WTC11 (cell line): Measurements from ENCODE around the gene PRTFDC1. TPM values are rescaled to one million over a fixed set of nuclear protein-coding genes. Genes with fewer than 3 reads are reported as not detected.

Experiments
- ATAC-seq: fragments of 200-7000 bp; cut with Tn5 transposase; 2 replicates; pipeline ENCODE4 v1.10.0; 2021; ENCODE audit warnings: mild to moderate bottlenecking, moderate library complexity
- CTCF ChIA-PET: fragments of 300-600 bp; sonication (Branson Sonifier 250); formaldehyde crosslinking; loops from one replicate; lab custom pipeline; 2021; ENCODE audit warnings: antibody characterized with exemption; lab: Charles Lee
- POLR2A ChIA-PET: fragments of 350-600 bp; sonication (Branson Sonifier 250); formaldehyde crosslinking; loops from one replicate; lab custom pipeline; 2021; ENCODE audit warnings: antibody characterized with exemption; lab: Charles Lee
- DNase-seq: peaks from one replicate; pipeline ENCODE4 v3.0.0; 2021; ENCODE audit warnings: low spot score
- H3K27ac Mint-ChIP-seq: 2 replicates; pipeline ENCODE4 v1.8.0; 2021; ENCODE audit warnings: mixed read lengths
- H3K27me3 Mint-ChIP-seq: 2 replicates; pipeline ENCODE4 v1.8.0; 2021; ENCODE audit warnings: low read depth, mild to moderate bottlenecking, moderate library complexity, mixed read lengths
- H3K36me3 Mint-ChIP-seq: 2 replicates; pipeline ENCODE4 v1.8.0; 2021; ENCODE audit warnings: mixed read lengths
- H3K4me1 Mint-ChIP-seq: 2 replicates; pipeline ENCODE4 v1.8.0; 2022; ENCODE audit warnings: mixed read lengths
- H3K4me3 Mint-ChIP-seq: 2 replicates; pipeline ENCODE4 v1.8.0; 2021; ENCODE audit warnings: mild to moderate bottlenecking, moderate library complexity, mixed read lengths
- H3K9me3 Mint-ChIP-seq: 2 replicates; pipeline ENCODE4 v1.8.0; 2021; ENCODE audit warnings: mixed read lengths
- ARID4B ChIP-seq: sonication (generic); formaldehyde crosslinking; IDR thresholded peaks from 2 replicates; pipeline ENCODE4 v1.8.0; 2023; ENCODE audit warnings: missing genetic modification reagents, mild to moderate bottlenecking, borderline replicate concordance
- ATF3 ChIP-seq: sonication (generic); formaldehyde crosslinking; conservative IDR thresholded peaks from 2 replicates; pipeline ENCODE4 v1.8.1; 2022; ENCODE audit warnings: mild to moderate bottlenecking, missing genetic modification reagents
- CREB1 ChIP-seq: sonication (generic); formaldehyde crosslinking; IDR thresholded peaks from 2 replicates; pipeline ENCODE4 v1.8.0; 2023; ENCODE audit warnings: mild to moderate bottlenecking, missing genetic modification reagents
- FOXK1 ChIP-seq: sonication (generic); formaldehyde crosslinking; IDR thresholded peaks from 2 replicates; pipeline ENCODE4 v1.8.0; 2022; ENCODE audit warnings: mild to moderate bottlenecking, moderate library complexity, missing genetic modification reagents
- MAX ChIP-seq: sonication (generic); formaldehyde crosslinking; IDR thresholded peaks from 2 replicates; pipeline ENCODE4 v1.8.0; 2022; ENCODE audit warnings: mild to moderate bottlenecking, missing genetic modification reagents
- PRRX2 ChIP-seq: fragments of 250-450 bp; sonication (Bioruptor Pico); IDR thresholded peaks from 2 replicates; pipeline ENCODE4 v1.8.0; 2021; ENCODE audit warnings: mild to moderate bottlenecking
- TEAD1 ChIP-seq: sonication (generic); formaldehyde crosslinking; IDR thresholded peaks from 2 replicates; pipeline ENCODE4 v1.8.0; 2022; ENCODE audit warnings: mild to moderate bottlenecking, missing genetic modification reagents
- ZNF281 ChIP-seq: sonication (generic); formaldehyde crosslinking; IDR thresholded peaks from 2 replicates; pipeline ENCODE4 v1.8.0; 2023; ENCODE audit warnings: mild to moderate bottlenecking, missing genetic modification reagents
- ZNF416 ChIP-seq: fragments of 250-450 bp; sonication (Bioruptor Pico); IDR thresholded peaks from 2 replicates; pipeline ENCODE4 v1.9.0; 2021; ENCODE audit warnings: mild to moderate bottlenecking, inconsistent platforms
- ZNF425 ChIP-seq: fragments of 250-450 bp; sonication (Bioruptor Pico); conservative IDR thresholded peaks from 2 replicates; pipeline ENCODE4 v1.9.0; 2021; ENCODE audit warnings: mild to moderate bottlenecking
- ZSCAN18 ChIP-seq: fragments of 250-450 bp; sonication (Bioruptor Pico); IDR thresholded peaks from 2 replicates; pipeline ENCODE4 v2.1.2; 2022; ENCODE audit warnings: mild to moderate bottlenecking, moderate library complexity
- total RNA-seq: library from RNA; stranded (reverse); gene quantifications from 3 replicates; pipeline ENCODE4 v1.2.3, GENCODE V29; 2021

The PRTFDC1 gene
- total RNA-seq, 1 experiment from 2014 or later = 6.1 TPM

GRCh38 chr10:24951201-24952142 is 934 bp downstream of the PRTFDC1 start:
- ATAC-seq (peak; percentile 74), DNase-seq (peak; percentile 58)
- no peaks in the 10 kb centered on the region for H3K36me3 Mint-ChIP-seq
- no peaks in the 10 kb centered on the region for H3K27me3 Mint-ChIP-seq
- peak overlapping the region; percentile 78 for H3K27ac Mint-ChIP-seq
- ChIA-PET CTCF (interaction anchor here (0.5 to 1.7 kb wide), 8 partner anchors 10 to 309 kb away, joined by 3 to 5 read pairs (median 4); no protein-coding TSS in a partner anchor), POLR2A (interaction anchor here (0.5 to 1.7 kb wide), 12 partner anchors 14 to 231 kb away, joined by 3 to 12 read pairs (median 3); partner anchors contain the start of genes ARHGAP21, ENKUR, GPR158 and THNSL1)
- no peaks in the 10 kb centered on the region for H3K9me3 Mint-ChIP-seq
- peaks cover 30% of the 10 kb centered on the region for H3K4me1 Mint-ChIP-seq
- TF ChIP-seq ZNF425 (CRISPR knock-in tag) = peak; percentile 49; the same call in 1 of the 2 replicates
- TF ChIP-seq TEAD1 (CRISPR knock-in tag) = 0 out of 2 replicates have a peak, but pooled peaks have one; percentile 6
- TF ChIP-seq PRRX2 (CRISPR knock-in tag) = no peak
- TF ChIP-seq ATF3 = no peak
- TF ChIP-seq ARID4B = no peak
- no peak for TF ChIP-seq ZNF416 (CRISPR knock-in tag)
- peak; percentile 55 for TF ChIP-seq MAX (CRISPR knock-in tag)
- H3K4me3 Mint-ChIP-seq = peak overlapping the region; percentile 69

GRCh38 chr10:24950439-24950838 is 2.0 kb downstream of the PRTFDC1 start:
- H3K4me3 Mint-ChIP-seq = no peak overlapping the region

More at GRCh38 chr10:24950439-24950838, 2.0 kb downstream of the PRTFDC1 start:
- H3K4me1 Mint-ChIP-seq = peaks cover 30% of the 10 kb centered on the region
- TF ChIP-seq FOXK1 (CRISPR knock-in tag) (no peak), ZSCAN18 (CRISPR knock-in tag) (no peak), ZNF281 (CRISPR knock-in tag) (no peak), CREB1 (CRISPR knock-in tag) (no peak)
- CTCF ChIA-PET = no interaction called here
- POLR2A ChIA-PET = no interaction called here
- ATAC-seq (no peak), DNase-seq (no peak)
- H3K27ac Mint-ChIP-seq = no peak overlapping the region
- no peaks in the 10 kb centered on the region for H3K27me3 Mint-ChIP-seq
- H3K9me3 Mint-ChIP-seq = no peaks in the 10 kb centered on the region
- H3K36me3 Mint-ChIP-seq = no peaks in the 10 kb centered on the region
